Effector CD8-positive, alpha-beta T cell (primary cell): Measurements from ENCODE around the gene RBFOX2.
"Not testable (repeated sequence)": the region's sequence is repeated elsewhere in the genome, so short reads cannot be mapped to it uniquely, and the experiment has no call there.

Source experiments
- DNase-seq: peaks from one replicate; lab custom pipeline; 2025; lab: John Stamatoyannopoulos, UW
- total RNA-seq, 4 experiments: gene quantifications; one replicate each; lab custom pipeline; 2026; lab: John Stamatoyannopoulos, UW

RBFOX2 gene, protein sequence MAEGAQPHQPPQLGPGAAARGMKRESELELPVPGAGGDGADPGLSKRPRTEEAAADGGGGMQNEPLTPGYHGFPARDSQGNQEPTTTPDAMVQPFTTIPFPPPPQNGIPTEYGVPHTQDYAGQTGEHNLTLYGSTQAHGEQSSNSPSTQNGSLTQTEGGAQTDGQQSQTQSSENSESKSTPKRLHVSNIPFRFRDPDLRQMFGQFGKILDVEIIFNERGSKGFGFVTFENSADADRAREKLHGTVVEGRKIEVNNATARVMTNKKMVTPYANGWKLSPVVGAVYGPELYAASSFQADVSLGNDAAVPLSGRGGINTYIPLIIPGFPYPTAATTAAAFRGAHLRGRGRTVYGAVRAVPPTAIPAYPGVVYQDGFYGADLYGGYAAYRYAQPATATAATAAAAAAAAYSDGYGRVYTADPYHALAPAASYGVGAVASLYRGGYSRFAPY
- 2.5 to 6.7 (median 3.5) reads per million in 4 experiments for total RNA-seq

DNA sequence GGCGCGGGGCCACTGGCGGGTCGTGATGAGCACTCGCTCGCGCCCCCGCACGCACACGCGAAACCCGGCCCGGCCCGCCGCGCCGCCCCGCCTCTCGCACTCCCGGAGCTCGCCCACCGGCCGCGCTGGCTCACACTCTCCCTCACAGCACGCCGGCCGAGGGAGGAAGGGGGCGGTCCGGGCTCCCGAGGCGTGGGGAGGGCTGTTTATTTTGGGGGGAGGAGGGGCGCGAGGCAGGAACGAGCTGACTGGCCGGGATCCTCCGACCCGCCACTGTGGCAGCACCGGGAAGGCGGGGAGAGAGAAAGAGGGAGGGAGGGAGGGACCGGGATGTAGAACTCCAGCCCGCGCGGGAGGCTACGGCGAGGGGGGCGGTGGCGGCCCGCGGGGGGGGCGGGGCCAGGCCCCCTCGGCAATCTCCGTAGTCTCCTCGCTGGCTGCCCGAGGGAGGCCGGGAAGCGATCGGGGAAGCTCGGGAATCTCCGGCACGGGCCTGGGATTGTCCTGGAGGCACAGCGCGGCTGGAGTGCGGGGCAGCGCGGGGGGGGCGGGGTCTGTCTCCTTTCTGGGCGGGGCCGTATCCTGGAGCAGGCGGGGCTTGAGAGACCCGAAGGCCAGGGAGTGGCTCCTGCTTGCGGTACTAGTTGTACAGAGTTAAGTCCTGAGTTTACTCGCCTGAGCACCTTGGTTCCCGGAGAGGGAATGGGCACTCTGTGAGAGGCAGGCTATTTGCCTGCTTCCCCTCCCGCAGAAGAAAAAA lies at the start of gene RBFOX2:
TSS of gene RBFOX2 (minus strand) at position 179 of the 760 bp plus-strand sequence. CDS start 399 bp downstream, outside the sequence.
- peak; percentile 59 for DNase-seq

DNA sequence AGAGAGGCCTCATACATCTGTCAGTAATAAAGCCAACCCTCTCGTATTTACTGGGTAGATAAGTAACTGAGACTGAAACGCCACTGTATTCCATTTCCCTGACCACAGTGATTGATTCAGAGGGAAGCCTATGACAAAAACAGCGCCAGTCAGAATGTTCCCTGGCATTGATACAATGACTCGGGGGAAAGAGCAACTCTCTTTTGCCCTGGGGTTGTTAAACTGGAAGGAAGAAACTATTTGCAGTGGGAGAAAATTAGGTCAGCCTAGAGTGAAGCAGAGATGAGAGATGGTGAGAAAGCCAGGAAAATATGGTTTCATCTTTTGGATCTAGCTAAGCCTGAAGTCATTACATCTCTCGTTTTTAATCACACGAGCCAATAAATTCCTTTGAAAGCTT lies 48.6 kb upstream of the RBFOX2 start:
- no peak for DNase-seq

DNA sequence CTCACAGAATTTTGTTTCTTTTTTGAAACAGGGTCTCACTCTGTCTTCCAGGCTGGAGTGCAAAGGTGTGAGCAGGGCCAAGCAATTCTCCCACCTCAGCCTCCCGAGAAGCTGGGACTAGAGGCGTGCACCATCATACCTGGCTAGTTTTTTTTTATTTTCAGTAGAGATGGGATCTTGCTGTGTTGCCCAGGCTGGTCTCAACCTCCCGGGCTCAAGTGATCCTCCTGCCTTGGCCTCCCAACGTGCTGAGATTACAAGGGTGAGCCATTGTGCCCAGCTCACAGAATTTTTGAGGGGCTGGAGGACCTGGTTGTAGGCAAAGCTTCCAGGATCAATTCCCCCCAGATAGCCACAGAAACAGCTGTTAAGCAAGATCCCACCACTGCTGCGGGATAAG lies 47.1 kb upstream of the RBFOX2 start:
- DNase-seq, result no peak

DNA sequence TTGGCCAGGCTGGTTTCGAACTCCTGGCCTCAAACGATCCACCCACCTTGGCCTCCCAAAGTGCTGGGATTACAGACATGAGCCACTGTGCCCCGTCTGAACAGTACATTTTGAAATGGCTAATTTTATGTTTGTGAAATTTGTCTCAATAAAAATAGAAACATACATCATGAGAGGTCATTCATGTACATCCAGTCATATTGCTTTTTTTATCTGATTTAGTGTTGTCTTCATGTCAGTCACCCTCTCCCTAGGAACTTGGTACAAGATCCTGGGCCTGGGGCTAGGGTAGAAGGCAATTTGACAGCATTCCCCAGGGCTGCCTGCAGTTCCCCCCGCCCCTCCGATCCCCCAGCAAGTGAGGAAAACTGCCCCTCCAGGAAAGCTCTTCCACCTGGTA lies 46.6 kb upstream of the RBFOX2 start:
- DNase-seq, result no peak

DNA sequence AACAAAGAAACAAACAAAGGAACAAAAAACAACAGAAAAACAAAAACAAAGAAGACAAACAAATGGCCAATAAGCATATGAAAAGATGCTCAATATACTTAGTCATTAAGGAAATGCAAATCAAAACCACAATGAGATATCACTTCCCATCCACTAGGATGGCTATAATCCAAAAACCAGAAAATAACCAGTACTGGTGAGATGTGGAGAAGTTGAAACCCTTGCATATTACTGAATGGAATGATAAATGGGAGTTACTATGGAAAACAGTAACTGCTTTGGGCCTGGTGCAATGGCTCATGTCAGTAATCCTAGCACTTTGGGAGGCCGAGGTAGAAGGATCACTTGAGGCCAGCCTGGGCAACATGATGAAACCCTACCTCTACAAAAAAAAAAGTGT lies 44.9 kb upstream of the RBFOX2 start:
- no peak for DNase-seq

DNA sequence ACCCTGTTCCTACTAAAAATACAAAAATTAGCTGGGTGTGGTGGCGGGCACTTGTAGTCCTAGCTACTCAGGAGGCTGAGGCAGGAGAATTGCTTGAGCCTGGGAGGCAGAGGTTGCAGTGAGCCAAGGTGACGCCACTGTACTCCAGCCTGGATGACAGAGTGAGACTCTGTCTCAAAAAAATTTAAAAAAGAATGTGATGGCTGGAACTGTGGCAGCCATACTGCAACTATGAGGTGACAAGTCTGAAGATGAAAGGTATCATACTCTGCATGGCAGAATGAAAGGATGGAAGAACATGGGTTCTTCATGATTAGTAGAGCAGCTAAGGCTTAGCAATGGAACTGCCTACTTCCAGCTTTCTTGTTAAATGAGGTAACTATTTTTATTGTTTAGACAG lies 42.0 kb upstream of the RBFOX2 start:
- DNase-seq, result not testable (repeated sequence)

DNA sequence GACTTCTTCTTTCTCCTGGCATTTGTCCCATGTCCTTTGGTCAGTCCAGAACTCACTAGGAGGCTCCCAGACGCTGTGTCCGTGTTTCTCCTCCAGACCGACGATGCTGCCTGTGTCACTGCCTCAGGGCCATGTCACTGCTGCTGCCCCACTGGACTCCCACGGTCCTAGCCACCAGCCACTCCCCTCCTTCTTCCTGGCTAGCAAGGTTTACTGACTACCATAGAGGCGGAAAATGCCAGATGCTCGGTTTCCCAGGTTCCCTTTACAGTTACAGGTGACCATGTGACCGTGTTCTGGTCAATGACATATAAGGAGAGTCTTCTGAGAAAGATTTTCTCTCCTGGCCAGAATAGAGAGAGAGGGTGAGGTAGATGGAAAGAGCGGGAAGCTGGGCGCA lies 40.7 kb upstream of the RBFOX2 start:
- no peak for DNase-seq

DNA sequence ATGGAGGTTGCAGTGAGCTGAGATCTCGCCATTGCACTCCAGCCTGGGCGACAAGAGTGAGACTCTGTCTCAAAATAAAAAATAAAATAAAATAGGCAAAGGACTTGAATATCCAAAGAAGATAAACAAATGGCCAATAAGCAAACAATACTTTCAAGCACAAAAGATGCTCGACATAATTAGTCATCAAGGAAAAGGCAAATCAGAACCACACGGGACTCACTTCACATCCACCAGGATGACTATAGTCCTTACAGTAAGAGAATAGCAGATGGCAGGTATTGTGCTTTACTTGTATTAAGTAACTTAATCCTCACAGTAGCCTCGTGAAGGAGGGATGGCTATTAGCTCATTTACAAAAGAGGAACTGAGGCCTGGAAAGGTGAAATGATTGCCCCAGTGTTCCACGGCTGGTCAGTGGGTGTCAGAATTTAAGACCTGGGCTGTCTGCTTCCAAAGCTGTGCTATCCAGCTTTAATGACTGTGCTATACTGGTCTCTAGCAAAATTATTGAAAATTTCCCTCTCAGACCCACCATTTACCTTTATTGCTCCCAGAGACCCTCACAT lies 40.2 kb upstream of the RBFOX2 start:
- no peak for DNase-seq

DNA sequence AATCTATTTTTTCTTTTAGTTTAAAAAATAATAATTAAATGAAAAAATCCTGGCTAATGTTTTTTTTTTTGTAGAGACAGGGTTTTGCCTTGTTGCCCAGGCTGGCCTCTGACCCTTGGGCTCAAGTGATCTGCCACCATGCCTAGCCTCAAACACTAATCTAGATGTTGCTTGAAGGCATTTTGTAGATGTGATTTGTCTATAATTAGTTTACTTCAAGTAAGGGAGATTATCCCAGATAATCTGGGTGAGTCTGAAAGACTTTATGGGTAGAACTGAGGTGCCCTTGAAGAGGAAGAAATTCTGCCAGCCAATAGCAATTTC lies 38.6 kb upstream of the RBFOX2 start:
- DNase-seq, result no peak

DNA sequence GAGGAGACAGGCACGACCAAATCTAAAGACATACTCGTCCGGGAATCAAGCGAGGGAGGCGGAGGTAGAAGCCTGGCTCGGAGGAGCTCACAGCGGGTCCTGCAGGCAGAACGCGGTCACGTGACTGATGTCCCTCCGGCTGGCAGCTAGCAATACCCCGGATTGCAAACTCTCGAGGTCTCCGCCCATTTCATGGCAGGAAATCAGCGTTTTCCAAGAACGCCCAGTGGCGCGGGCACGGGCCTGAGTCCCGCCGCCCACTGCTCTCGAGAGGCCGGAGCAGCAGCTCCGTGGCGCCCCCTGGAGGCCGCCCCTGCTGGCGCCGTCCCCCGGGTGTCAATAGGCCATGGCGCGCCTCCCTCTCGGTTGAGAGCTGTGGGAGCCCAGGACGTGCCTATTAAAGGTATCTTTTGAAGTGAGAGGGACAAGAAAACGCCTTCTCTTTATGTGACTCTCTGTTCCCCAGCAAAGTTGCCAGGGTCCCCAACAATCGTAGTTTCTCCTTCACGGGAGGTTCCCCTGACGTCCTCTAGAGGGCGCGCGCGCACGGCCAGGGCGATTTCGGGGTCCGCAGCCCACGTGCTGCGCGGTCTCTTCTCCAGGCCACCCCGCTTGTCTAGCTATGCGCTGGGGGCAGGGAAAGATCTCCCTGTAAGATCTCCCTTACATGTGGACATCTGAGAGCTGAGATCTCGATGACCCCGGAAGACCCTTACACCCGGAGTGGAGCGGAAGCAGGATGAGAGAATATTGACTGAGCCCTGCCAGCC lies 37.3 kb upstream of the RBFOX2 start:
- peak; percentile 53 for DNase-seq

DNA sequence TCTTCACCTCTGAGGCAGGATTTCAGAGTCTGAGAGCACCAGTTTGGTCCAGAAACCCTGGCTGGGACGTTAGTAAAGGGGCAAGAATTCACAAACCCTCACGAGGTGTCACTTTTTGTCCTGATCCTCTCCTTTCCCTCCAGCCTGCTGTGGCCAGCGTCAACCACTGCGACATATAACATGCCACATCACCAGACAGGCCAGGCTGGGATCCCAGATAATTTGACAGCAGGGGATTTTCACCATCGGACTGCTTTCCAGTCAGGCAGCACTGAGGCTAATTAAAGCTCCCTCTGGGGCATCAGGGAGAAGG lies 36.8 kb upstream of the RBFOX2 start:
- no peak for DNase-seq

DNA sequence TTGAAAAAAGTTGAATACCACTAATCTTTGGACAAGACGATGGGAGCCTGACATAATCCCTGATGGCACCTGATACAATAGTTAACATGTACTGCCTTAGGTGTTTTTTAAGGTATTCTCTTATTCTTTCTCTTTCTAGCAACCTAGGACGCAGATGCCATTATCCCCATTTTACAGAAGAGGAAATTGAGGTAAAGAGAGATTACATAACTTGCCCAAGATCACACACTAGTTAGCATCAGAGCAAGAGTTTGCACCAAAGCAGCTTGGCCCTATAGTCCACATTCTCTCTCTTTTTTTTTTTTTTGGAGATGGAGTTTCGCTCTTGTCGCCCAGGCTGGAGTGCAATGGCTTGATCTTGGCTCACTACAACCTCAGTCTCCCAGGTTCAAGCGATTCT lies 35.7 kb upstream of the RBFOX2 start:
- no peak for DNase-seq

DNA sequence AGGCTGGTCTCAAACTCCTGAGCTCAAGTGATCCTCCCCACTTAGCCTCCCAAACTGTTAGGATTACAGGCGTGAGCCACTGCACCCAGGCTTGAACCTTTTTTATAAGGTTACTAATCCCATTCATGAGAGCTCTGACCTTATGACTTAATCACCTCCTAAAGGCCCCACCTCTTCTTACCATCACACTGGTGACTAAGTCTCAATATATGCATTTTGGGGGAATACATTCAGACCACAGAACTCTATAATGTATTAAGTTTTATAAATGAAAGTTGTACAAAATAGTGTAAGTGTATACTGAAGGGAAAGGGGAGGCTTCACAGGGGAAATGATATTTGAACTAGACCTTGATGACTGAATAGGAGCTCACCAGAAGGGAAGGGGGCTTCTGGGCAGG lies 28.4 kb upstream of the RBFOX2 start:
- no peak for DNase-seq

DNA sequence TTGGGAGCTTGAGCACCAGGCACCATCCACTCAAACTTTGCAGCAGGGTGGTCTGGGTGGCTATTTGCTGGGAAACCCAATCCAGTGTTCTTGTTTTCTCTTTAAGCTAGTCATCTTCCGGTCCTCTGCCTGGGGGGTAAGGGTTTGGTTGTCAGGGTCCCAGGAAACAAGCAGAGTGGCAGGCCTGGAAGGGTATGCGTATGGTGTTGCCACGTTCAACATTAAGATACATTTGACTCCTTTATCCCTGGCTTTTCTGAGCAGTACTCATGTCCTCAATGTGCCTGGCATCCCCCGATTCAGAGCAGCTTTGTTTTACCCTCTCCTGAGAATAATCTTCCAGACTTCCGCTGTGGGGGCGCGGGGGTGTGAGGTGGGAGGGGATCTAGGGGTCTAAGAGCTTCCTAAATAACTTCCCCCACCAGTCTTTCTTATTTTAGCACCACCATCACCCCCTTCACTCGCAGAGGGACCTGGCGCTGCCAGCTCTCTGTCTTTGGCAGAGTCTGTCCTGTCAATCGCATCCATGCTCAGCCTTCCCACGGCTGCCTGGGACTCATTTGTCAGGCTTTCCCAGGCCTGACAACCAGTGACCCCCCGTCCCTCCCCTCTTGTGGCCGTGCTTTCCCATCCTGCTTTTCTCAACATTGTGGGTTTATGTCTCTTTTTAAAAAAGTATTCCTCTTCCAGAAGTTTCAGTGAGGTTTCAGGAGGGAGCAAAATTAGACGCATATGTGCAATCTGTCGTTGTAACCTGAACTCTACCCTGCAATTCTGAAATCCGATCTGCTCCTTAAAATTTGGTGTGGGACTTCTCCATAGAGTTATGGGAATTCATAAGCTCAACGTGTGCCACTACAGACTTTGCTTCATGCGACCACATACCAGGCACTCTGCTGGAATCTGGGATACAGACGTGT lies 27.0 kb upstream of the RBFOX2 start:
- no peak for DNase-seq

DNA sequence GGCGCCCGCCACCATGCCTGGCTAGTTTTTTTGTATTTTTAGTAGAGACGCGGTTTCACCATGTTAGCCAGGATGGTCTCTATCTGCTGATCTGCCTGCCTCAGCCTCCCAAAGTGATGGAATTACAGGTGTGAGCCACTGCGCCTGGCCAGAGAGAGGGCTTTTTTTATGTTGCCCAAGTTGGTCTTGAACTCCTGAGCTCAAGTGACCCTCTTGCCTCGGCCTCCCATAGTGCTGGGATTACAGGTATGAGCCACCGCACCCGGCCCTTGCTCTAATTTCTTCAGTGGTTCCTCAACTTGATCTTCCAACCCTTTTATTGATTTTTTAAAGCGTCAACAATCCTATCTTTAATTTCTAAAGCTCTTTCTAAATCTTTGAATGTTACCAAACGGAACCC lies 25.8 kb upstream of the RBFOX2 start:
- DNase-seq, result not testable (repeated sequence)

DNA sequence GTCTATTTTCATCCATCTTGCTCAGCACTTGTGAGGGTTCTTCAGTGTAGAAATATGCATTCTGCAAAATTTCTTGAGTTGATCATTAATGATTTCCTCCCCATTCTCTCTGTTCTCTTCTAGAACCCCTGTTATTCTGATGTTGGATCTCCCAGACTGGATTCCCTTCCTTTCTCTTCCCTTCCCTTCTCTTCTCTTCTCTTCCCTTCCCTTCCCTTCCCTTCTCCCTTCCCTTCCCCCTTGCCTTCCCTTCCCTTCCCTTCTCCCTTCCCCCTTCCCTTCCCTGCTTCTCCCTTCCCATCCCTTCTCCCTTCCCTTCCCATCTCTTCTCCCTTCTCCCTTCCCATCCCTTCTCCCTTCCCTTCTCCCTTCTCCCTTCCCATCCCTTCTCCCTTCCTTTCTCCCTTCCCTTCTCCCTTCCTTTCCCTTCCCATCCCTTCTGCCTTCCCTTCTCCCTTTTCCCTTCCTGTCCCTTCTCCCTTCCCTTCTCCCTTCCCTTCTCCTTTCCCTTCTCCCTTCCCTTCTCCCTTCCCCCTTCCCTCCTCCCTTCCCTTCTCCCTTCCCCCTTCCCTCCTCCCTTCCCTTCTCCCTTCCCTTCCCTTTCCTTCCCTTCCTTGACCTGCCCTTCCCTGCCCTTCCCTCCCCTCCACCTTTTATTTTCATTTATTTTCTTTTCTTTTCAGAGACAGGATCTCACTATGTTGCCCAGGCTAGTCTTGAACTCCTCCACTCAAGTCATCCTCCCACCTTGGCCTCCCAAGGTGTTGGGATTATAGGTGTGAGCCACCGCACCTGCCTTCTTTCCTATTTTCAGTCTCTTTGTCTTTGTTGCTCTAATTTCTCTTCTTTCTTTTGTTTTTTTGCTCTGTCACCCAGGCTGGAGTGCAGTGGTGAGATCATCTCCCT lies 24.9 kb upstream of the RBFOX2 start:
- no peak for DNase-seq

DNA sequence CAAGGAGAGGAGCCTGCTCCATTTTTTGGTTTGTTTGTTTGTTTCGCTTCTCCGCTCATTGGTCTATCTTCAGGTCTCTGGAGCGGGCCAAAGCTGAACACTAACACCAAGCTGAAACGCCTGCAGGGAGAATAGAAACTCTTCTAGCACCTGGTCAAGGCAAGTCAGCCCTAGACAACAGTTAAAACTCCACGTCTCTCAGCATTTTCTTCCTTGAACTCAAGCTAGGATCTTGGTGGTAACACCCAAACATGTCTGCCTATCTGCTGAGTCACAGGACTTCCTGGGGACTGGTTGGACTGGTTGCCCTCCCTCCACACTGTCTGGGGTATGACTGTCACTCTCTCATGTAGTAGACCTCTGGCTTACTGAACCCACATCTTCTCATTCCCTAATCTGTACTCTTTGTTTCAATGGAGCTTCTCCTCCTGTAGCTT lies 23.9 kb upstream of the RBFOX2 start:
- no peak for DNase-seq

DNA sequence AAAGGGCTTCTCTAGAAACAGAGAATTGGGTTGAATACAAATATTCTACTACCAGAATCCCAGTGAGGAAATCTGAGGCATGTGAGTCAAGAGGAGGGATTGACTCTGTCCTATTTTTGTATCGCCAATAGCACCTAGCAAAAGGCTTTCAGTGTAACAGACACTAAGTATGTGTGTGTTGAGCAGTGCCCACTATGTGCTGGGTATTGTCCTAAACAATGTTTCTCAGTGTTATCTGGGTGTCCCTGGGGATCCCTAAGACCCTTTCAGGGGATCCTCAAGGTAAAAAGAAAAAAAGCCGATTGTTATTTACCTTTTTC lies 21.0 kb upstream of the RBFOX2 start:
- no peak for DNase-seq

DNA sequence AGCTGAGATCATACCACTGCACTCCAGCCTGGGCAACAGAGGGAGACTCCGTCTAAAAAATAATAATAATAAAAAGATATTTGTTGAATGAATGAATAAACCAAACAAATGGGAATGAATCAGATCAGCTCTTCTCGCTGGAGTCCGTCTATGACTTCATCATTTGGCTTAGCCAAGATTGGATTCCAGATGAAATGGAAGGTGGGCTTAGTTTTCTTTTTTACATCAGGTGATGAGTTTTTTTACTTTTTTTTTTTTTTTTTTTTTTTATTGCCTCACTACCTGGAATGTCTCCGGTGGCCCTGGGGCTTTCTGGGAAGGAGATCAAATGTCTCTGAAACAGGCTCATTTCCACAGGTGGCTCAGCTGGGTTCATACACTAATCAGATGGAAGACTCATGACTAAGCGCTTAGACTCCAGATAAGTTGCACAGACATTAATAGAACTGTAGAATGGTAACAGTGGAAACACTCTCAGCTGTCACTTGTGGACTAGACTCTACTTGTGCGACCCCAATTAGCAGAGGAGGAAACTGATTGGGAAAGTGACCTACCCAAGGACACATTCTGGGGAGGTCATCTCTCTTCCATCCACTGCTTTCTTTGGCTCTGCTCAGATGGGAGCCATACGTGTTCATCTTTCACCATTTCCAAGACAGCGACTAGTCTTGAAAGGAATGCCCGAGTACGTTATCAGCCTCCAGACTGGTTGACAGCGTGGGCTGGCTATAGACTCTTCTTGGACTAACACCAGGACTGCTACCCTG lies 20.5 kb upstream of the RBFOX2 start:
- DNase-seq, result no peak

DNA sequence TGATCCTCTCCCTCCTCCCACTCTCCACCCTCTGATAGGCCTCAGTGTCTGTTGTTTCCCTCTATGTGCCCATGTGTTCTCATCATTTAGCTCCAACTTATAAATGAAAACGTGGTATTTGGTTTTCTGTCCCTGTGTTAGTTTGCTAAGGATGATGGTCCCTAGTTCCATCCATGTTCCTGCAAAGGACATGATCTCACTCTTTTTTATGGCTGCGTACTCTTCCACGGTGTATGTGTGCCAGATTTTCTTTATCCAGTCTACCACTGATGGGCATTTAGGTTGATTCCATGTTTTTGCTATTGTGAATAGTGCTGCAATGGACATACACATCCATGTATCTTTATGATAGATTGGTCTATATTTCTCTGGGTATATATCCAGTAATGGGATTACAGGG lies 15.9 kb upstream of the RBFOX2 start:
- not testable (repeated sequence) for DNase-seq
